Cortex of kidney (tissue), 1 donor: Measurements from ENCODE around the gene SETD6.

Experiments
- DNase-seq: peaks from one replicate; lab custom pipeline; 2025; lab: John Stamatoyannopoulos, UW

SETD6 gene

GRCh38 chr16:58508671-58509251 lies 6.6 kb upstream of the SETD6 start:
- DNase-seq: no peak

DNA sequence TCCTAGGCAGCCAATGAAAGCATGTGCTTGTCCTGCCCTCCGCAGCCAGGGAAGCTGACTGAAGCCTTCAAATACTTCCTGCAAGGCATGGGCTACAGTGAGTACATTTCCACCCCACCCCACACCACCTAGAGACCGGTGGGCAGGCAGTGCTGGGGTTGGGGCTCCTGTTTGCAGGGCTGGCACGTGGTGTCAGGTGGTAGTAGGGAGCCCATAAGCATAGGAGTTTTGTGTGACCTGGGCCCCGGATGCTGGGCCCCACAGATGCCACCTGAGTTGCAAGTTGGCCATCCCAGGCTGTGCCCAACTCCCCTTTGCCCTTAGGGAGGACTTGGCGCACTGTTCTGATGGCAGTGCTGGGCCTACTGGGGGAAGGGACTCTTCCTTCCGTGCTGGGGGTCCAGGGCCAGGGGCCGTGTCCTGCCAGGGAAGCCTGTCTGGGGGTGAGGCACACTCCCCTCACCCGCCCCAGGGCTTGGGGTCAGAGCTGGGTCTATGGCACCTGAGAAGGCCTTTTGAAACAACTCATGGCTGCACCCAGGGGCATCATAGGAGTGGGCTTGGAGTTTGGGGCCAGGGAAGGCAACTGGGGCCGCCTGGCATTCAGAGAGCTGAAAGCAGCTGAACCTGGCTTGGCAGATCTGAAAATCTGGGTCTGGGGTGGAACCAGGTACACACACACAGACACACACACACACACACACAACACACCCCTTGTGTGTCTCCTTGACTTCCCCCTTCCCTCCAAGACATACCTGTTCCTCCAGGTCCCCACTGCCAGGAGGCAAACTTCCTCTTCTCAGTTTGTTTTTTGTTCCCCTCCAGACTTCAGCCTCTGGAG lies 5.8 kb upstream of the SETD6 start:
- no peak for DNase-seq

DNA sequence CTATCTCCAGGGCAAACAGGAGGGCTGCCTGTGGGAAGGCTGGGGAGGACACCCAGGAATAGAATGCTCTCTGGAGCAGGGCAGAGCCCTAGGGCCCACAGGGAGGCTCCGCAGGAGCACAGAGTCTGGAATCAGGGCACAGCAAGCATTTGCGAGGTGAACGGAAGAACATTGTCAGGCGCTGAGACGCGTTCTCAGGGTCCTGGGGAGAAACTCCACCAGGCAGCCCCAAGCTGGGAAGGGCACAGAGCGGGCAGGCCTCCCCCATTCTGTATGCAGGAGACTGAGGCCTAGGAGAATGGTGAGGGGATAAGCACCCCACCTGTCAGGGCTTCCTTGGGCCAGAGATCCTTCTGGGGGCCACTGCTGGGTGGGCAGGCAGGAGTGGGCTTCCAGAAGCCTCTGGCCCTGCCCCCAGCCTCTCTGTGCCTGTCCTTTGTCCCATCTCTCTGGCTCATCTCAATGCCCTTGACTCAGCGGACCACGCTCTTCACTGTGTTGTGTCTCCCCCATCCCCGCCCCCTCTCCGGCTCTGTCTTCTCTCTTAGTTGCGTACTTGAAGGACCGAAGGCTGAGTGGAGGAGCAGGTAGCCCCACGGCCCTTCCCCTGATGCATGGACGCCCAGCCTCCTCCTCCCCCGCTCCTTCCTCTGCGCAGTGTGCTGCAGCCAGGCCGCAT lies 5.1 kb upstream of the SETD6 start:
- no peak for DNase-seq

DNA sequence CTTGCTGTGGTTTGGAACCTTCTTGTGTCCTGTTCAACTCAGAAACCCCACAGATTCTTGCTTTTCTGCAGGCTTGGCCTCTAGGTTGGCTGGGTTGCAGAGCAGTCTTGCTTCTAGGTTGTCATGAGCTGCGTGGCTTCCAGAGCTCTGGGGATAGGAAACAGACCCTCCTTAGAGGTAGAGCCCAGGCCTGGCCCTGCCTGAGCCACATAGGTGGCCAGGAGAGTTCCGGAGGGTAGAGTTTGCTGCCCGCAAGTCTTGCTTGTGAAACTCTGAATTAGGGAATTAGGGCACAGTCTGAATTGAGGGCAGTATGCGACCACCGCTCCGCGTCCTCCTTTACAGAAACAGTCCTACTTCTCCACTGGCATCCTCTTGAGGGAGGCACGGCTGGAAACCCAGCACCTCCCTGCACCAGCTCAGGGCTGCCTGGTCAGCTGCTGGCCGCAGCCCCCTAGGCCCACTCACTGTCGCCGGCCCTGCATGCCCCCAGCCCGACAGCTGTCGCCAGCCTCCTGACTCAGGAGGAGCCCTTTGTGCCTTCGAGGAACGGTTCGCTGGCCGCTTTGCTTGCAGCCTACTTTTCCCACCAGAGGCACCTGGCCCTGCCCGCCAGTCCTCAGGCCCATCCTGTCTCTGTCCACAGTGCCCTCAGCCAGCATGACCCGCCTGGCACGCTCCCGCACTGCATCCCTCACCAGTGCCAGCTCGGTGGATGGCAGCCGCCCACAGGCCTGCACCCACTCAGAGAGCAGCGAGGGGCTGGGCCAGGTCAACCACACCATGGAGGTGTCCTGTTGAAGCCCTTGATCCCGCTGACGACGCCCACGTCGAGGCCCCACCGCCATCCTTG lies 4.3 kb upstream of the SETD6 start:
- DNase-seq: no peak

DNA sequence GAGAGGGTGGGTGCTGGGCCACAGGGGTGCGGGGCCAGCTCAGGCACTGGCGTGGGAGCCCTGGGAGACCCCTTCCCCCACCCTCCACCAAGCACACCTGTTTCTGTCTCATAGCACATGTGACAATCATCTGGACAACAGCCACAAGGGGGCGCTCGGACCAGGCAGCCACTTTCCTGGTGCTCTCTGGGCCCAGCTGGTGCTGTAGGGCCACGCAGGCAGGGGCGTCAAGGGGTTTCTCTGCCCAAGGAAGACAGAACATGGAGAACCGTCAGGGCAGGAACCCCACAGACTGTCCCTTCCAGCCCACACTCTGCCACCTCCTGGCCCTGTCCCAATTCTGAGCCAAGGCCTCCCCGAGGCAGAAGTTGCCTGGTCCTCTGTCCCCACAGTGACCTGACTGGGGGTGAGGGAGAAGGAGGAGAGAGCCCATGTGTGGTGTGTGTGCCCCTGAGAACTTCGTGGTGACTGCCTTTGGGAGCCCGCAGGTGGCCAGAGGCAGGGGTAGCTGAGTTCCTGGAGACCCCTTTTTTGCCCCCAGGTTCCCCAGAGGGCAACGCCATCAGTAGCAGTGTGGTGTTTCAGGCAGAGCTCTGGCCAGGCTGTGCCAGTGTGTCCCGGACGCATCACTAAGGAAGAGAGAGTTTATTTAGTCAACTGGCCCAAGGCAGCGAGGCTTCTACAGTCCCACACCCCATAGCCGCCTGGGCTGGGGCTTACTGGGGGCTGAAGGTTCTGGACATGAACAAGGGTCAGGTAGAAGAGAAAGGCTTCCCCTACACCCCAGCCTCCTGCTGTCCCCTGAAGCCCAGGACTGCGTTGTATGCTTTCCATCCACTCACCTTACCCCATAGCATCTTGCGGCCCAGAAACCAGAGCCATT lies 3.1 kb upstream of the SETD6 start:
- DNase-seq: no peak

DNA sequence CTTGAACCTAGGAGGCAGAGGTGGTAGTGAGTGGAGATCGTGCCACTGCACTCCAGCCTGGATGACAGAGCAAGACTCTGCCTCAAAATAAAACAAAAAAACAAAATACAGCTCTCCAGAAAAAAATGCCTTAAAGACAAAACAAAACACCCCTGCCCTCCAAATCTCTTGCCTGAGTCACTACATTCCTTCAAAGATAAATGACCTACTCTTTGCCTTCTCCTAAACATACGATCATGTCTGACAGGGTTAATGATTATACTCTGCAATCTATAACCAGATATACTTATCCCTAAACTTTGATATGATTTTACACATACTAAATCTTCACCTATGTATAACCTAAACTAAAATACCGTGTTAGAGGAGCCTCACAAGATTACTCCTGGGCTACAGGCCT lies 1.4 kb upstream of the SETD6 start:
- DNase-seq: no peak

- DNase-seq: no peak
Observed at GRCh38 chr16:58515871-58516767, 802 bp downstream of the SETD6 start.

GRCh38 chr16:58516768-58517107 lies 1.4 kb downstream of the SETD6 start:
- no peak for DNase-seq

GRCh38 chr16:58518083-58518979 lies 3.0 kb downstream of the SETD6 start:
- DNase-seq: no peak

- DNase-seq: no peak
Observed at GRCh38 chr16:58518980-58519368, 3.7 kb downstream of the SETD6 start.

GRCh38 chr16:58519707-58520106 lies 4.4 kb downstream of the SETD6 start:
- no peak for DNase-seq

DNA sequence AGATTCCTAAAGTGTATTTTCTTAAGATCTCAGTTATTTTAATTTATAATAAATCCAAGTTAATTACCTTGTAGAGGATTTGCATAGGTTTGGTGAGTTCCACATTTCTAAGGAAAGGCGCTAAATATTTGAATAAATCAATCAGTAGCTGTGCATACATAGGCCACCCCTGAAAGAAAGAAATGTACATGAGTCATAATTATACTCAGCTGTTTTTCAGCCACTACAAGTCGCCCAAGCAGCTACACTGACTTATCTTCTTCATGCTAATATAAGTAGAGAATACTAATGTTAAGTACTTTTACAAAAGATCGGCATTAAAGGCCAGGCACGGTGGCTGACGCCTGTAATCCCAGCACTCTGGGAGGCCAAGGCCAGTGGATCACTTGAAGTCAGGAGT lies 14.9 kb downstream of the SETD6 start:
- no peak for DNase-seq

GRCh38 chr16:58532414-58532813 lies 17.1 kb downstream of the SETD6 start:
- no peak for DNase-seq

- no peak for DNase-seq
Observed at GRCh38 chr16:58533751-58534470, 18.6 kb downstream of the SETD6 start.

GRCh38 chr16:58535100-58535499 lies 19.8 kb downstream of the SETD6 start:
- DNase-seq: no peak

DNA sequence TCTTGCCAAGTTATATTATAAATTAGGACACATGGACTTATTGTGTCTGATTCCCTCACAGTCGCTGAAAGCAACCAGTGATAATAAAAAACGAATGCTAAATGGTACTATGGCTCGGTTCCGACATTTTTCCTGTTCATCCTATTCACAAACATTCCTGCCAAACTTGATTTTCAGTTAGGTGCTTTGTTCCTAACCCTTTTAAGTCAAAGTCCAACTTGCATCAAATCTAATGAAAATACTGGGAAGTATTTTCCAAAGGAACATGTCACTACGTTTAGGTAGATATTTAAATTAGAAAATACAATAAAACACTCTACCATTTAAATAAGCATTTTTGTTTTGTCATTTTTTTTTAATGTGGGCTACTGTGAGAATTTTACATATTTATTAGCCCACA lies 21.0 kb downstream of the SETD6 start:
- DNase-seq: no peak

GRCh38 chr16:58537124-58537906 lies 22.0 kb downstream of the SETD6 start:
- no peak for DNase-seq

DNA sequence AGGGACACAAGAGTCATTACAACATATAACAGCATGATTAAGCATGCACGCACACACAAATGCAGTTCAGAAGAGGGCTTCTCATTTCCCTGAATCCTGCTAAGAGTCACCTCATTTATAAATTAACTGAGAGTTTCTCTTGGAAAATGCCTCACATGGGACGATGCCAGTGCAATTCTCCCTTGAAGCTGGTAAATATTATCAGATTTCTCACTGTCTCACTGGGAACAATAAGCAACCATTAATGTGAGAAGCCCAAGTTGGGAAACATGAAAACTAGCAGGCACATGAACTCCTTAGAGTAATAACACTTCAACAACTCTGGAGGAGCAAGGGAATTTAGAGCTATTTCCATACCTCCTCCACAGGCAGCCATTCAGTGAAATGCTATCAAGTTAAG lies 26.4 kb downstream of the SETD6 start:
- DNase-seq: no peak
